IMR-90 (cell line): ENCODE results near the gene ITIH2.
"Not testable (repeated sequence)": the region's sequence is repeated elsewhere in the genome, so short reads cannot be mapped to it uniquely, and the experiment has no call there.

Experiments
- CEBPB ChIP-seq: IDR thresholded peaks from 2 replicates; pipeline ENCODE4 v1.6.1; 2012; ENCODE audit warnings: low read depth, low read length, improper control_type of control experiment
- CHD1 ChIP-seq: IDR thresholded peaks from 2 replicates; pipeline ENCODE4 v1.6.1; 2012; ENCODE audit warnings: low read depth, low read length, improper control_type of control experiment
- FOS ChIP-seq: fragments of 150-350 bp; IDR thresholded peaks from 2 replicates; pipeline ENCODE4 v1.6.1; 2016; ENCODE audit warnings: low read depth, low read length
- MAFK ChIP-seq: IDR thresholded peaks from 2 replicates; pipeline ENCODE4 v1.6.1; 2012; ENCODE audit warnings: low read depth, low read length, improper control_type of control experiment
- POLR2A ChIP-seq: IDR thresholded peaks from 2 replicates; pipeline ENCODE4 v1.6.1; 2012; ENCODE audit warnings: mild to moderate bottlenecking, low read depth, low read length
- RAD21 ChIP-seq: IDR thresholded peaks from 2 replicates; pipeline ENCODE4 v1.6.1; 2012; ENCODE audit warnings: low read length, improper control_type of control experiment
- RCOR1 ChIP-seq: IDR thresholded peaks from 2 replicates; pipeline ENCODE4 v1.6.1; 2012; ENCODE audit warnings: mild to moderate bottlenecking, low read length, improper control_type of control experiment; ENCODE audit not compliant: insufficient replicate concordance
- RFX5 ChIP-seq: IDR thresholded peaks from 2 replicates; pipeline ENCODE4 v1.8.0; 2012; ENCODE audit warnings: low read depth, mild to moderate bottlenecking, low read length, moderate library complexity
- SMC3 ChIP-seq: fragments of 150-350 bp; IDR thresholded peaks from 2 replicates; pipeline ENCODE4 v1.6.1; 2016; ENCODE audit warnings: low read depth, mild to moderate bottlenecking, antibody characterized with exemption, low read length, moderate library complexity
- TF ChIP-seq, protein P1 (sequence below): conservative IDR thresholded peaks from 2 replicates; pipeline ENCODE4 v1.5.1; 2012; ENCODE audit warnings: mild to moderate bottlenecking, low read depth, low read length, improper control_type of control experiment
- TF ChIP-seq, protein P2 (sequence below): fragments of 150-350 bp; IDR thresholded peaks from 2 replicates; pipeline ENCODE4 v1.6.1; 2017; ENCODE audit warnings: mild to moderate bottlenecking, antibody characterized with exemption, low read length, low read depth
- TF ChIP-seq, protein P3 (sequence below): fragments of 150-350 bp; IDR thresholded peaks from 2 replicates; pipeline ENCODE4 v1.6.1; 2016; ENCODE audit warnings: low read depth, mild to moderate bottlenecking, low read length, moderate library complexity, borderline replicate concordance

DNA sequence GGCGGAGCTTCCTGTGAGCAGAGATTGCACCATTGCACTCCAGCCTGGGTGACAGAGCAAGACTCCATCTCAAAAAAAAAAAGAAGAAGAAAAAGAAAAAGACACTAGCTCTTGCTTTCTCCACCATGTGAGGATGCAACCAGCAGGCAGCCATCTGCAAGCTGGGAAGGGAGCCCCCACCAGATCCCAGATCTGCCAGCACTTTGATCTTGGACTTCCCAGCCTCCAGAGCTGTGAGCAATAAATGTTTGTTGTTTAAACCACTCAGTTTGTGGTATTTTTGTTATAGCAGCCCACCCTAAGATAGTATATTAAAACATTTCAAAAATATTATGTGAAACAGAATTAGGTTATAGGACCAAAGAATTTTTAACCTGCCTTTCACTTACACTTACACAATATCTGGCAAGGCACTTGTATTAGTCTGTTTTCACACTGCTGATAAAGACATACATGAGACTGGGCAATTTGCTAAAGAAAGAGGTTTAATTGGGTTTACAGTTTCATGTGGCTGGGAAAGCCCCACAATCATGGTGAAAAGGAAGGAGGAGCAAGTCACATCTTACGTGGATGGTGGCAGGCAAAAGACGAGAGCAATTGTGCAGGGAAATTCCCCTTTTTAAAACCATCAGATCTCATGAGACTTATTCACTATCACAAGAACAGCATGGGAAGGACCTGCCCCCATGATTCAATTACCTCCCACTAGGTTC is 12.1 kb upstream of the ITIH2 start:
- TF ChIP-seq, protein P1, sequence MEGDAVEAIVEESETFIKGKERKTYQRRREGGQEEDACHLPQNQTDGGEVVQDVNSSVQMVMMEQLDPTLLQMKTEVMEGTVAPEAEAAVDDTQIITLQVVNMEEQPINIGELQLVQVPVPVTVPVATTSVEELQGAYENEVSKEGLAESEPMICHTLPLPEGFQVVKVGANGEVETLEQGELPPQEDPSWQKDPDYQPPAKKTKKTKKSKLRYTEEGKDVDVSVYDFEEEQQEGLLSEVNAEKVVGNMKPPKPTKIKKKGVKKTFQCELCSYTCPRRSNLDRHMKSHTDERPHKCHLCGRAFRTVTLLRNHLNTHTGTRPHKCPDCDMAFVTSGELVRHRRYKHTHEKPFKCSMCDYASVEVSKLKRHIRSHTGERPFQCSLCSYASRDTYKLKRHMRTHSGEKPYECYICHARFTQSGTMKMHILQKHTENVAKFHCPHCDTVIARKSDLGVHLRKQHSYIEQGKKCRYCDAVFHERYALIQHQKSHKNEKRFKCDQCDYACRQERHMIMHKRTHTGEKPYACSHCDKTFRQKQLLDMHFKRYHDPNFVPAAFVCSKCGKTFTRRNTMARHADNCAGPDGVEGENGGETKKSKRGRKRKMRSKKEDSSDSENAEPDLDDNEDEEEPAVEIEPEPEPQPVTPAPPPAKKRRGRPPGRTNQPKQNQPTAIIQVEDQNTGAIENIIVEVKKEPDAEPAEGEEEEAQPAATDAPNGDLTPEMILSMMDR = not testable (repeated sequence)
- not testable (repeated sequence) for TF ChIP-seq CEBPB, RFX5, MAFK, POLR2A, FOS, SMC3, RAD21, RCOR1, CHD1
- TF ChIP-seq, protein P2, sequence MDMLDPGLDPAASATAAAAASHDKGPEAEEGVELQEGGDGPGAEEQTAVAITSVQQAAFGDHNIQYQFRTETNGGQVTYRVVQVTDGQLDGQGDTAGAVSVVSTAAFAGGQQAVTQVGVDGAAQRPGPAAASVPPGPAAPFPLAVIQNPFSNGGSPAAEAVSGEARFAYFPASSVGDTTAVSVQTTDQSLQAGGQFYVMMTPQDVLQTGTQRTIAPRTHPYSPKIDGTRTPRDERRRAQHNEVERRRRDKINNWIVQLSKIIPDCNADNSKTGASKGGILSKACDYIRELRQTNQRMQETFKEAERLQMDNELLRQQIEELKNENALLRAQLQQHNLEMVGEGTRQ = not testable (repeated sequence)
- TF ChIP-seq, protein P3, sequence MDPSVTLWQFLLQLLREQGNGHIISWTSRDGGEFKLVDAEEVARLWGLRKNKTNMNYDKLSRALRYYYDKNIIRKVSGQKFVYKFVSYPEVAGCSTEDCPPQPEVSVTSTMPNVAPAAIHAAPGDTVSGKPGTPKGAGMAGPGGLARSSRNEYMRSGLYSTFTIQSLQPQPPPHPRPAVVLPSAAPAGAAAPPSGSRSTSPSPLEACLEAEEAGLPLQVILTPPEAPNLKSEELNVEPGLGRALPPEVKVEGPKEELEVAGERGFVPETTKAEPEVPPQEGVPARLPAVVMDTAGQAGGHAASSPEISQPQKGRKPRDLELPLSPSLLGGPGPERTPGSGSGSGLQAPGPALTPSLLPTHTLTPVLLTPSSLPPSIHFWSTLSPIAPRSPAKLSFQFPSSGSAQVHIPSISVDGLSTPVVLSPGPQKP = not testable (repeated sequence)
